Activated CD4-positive, alpha-beta T cell treated with anti-CD3 and anti-CD28 coated beads, Interleukin-2, amount 10 ng/mL, durations not matched to agents 24 days and 14 days (primary cell): ENCODE measurements around the gene ITPR2. TPM values are rescaled to one million over a fixed set of nuclear protein-coding genes. Genes with fewer than 3 reads are reported as not detected.
"Not testable (repeated sequence)": the region's sequence is repeated elsewhere in the genome, so short reads cannot be mapped to it uniquely, and the experiment has no call there.

Experiments used
- DNase-seq: peaks from one replicate; pipeline ENCODE4 v3.0.0; 2022
- H3K27ac Mint-ChIP-seq: one replicate; pipeline ENCODE4 v1.8.0; 2022; ENCODE audit warnings: mild to moderate bottlenecking, mixed read lengths
- H3K27me3 Mint-ChIP-seq: one replicate; pipeline ENCODE4 v1.8.0; 2022; ENCODE audit warnings: mixed read lengths
- H3K36me3 Mint-ChIP-seq: one replicate; pipeline ENCODE4 v1.8.0; 2022; ENCODE audit warnings: low read depth, mild to moderate bottlenecking, mixed read lengths
- H3K4me1 Mint-ChIP-seq: one replicate; pipeline ENCODE4 v1.8.0; 2021; ENCODE audit warnings: mixed read lengths
- H3K4me3 Mint-ChIP-seq: one replicate; pipeline ENCODE4 v1.8.0; 2022; ENCODE audit warnings: mild to moderate bottlenecking, moderate library complexity, mixed read lengths
- H3K9me3 Mint-ChIP-seq: one replicate; pipeline ENCODE4 v1.8.0; 2021; ENCODE audit warnings: mixed read lengths
- intact Hi-C: fragments of 100-400 bp; cut with micrococcal nuclease; formaldehyde crosslinking; loops from one replicate; pipeline ENCODE4 v1.15.1; 2023
- total RNA-seq: library from RNA; stranded (reverse); gene quantifications from 2 replicates; pipeline ENCODE4 v1.2.3, GENCODE V29; 2022

ITPR2 gene
- total RNA-seq, 1 donor from 2014 or later = 46.0 TPM

GRCh38 chr12:26762186-26762585, 70.8 kb downstream of the ITPR2 start:
- H3K4me1 Mint-ChIP-seq = peaks cover 6% of the 10 kb centered on the region
- DNase-seq = no peak
- H3K36me3 Mint-ChIP-seq = peaks cover 38% of the 10 kb centered on the region
- H3K27me3 Mint-ChIP-seq = no peaks in the 10 kb centered on the region
- intact Hi-C loops = no loop called here
- H3K27ac Mint-ChIP-seq = no peak overlapping the region
- H3K9me3 Mint-ChIP-seq = peaks cover 16% of the 10 kb centered on the region
- H3K4me3 Mint-ChIP-seq = no peak overlapping the region

GRCh38 chr12:26761775-26762174, 71.2 kb downstream of the ITPR2 start:
- peaks cover 16% of the 10 kb centered on the region for H3K9me3 Mint-ChIP-seq
- H3K27me3 Mint-ChIP-seq = no peaks in the 10 kb centered on the region
- intact Hi-C loops = no loop called here
- H3K4me3 Mint-ChIP-seq = no peak overlapping the region
- peaks cover 2% of the 10 kb centered on the region for H3K4me1 Mint-ChIP-seq
- no peak overlapping the region for H3K27ac Mint-ChIP-seq
- no peak for DNase-seq
- peaks cover 36% of the 10 kb centered on the region for H3K36me3 Mint-ChIP-seq

GRCh38 chr12:26760657-26761293, 72.2 kb downstream of the ITPR2 start:
- H3K4me1 Mint-ChIP-seq = no peaks in the 10 kb centered on the region
- peaks cover 21% of the 10 kb centered on the region for H3K9me3 Mint-ChIP-seq
- no peak for DNase-seq
- no peak overlapping the region for H3K4me3 Mint-ChIP-seq
- peaks cover 40% of the 10 kb centered on the region for H3K36me3 Mint-ChIP-seq
- no peak overlapping the region for H3K27ac Mint-ChIP-seq
- intact Hi-C loops = no loop called here
- no peaks in the 10 kb centered on the region for H3K27me3 Mint-ChIP-seq

- intact Hi-C loops, H3K4me3 Mint-ChIP-seq: not testable (repeated sequence)
- H3K9me3 Mint-ChIP-seq = peaks cover 18% of the 10 kb centered on the region
These were observed 77.6 kb downstream of the ITPR2 start for GRCh38 chr12:26755362-26755761.

GRCh38 chr12:26754148-26754547, 78.8 kb downstream of the ITPR2 start:
- Mint-ChIP-seq H3K4me1 (peaks cover 18% of the 10 kb centered on the region), H3K27ac (no peak overlapping the region), H3K9me3 (peaks cover 19% of the 10 kb centered on the region), H3K27me3 (no peaks in the 10 kb centered on the region), H3K36me3 (peaks cover 28% of the 10 kb centered on the region), H3K4me3 (no peak overlapping the region)
- DNase-seq = no peak
- intact Hi-C loops = no loop called here

More at GRCh38 chr12:26755362-26755761, 77.6 kb downstream of the ITPR2 start:
- DNase-seq, H3K27ac Mint-ChIP-seq, H3K27me3 Mint-ChIP-seq: not testable (repeated sequence)
- Mint-ChIP-seq H3K4me1 (peaks cover 10% of the 10 kb centered on the region), H3K36me3 (peaks cover 33% of the 10 kb centered on the region)

GRCh38 chr12:26751179-26751578, 81.8 kb downstream of the ITPR2 start:
- H3K4me3 Mint-ChIP-seq = no peak overlapping the region
- H3K27me3 Mint-ChIP-seq = no peaks in the 10 kb centered on the region
- no peak overlapping the region for H3K27ac Mint-ChIP-seq
- intact Hi-C loops = no loop called here
- DNase-seq = no peak
- peaks cover 21% of the 10 kb centered on the region for H3K36me3 Mint-ChIP-seq
- H3K9me3 Mint-ChIP-seq = peaks cover 13% of the 10 kb centered on the region
- H3K4me1 Mint-ChIP-seq = peaks cover 44% of the 10 kb centered on the region

- intact Hi-C loops = no loop called here
- Mint-ChIP-seq H3K4me1 (peaks cover 47% of the 10 kb centered on the region), H3K27me3 (no peaks in the 10 kb centered on the region), H3K4me3 (peak overlapping the region; percentile 61), H3K36me3 (peaks cover 20% of the 10 kb centered on the region), H3K9me3 (peaks cover 12% of the 10 kb centered on the region), H3K27ac (peak overlapping the region; percentile 77)
- no peak for DNase-seq
These were observed 82.3 kb downstream of the ITPR2 start for GRCh38 chr12:26750531-26751175.

GRCh38 chr12:26749781-26750180, 83.2 kb downstream of the ITPR2 start:
- no peak for DNase-seq
- Mint-ChIP-seq H3K36me3 (peaks cover 20% of the 10 kb centered on the region), H3K27ac (peak overlapping the region; percentile 31), H3K4me3 (peak overlapping the region; percentile 34), H3K9me3 (peaks cover 12% of the 10 kb centered on the region), H3K27me3 (no peaks in the 10 kb centered on the region), H3K4me1 (peaks cover 47% of the 10 kb centered on the region)
- intact Hi-C loops = loop anchor here (2.0 to 5.0 kb wide), 3 partner anchors 59 to 1073 kb away; partner anchors contain the start of gene TM7SF3

GRCh38 chr12:26748741-26749431, 84.1 kb downstream of the ITPR2 start:
- DNase-seq = no peak
- peaks cover 9% of the 10 kb centered on the region for H3K9me3 Mint-ChIP-seq
- intact Hi-C loops = loop anchor here (1.0 to 5.0 kb wide), 6 partner anchors 21 to 1074 kb away; partner anchors contain the start of gene TM7SF3
- H3K4me1 Mint-ChIP-seq = peaks cover 50% of the 10 kb centered on the region
- peak overlapping the region; percentile 51 for H3K4me3 Mint-ChIP-seq
- no peaks in the 10 kb centered on the region for H3K27me3 Mint-ChIP-seq
- H3K27ac Mint-ChIP-seq = peak overlapping the region; percentile 75
- peaks cover 17% of the 10 kb centered on the region for H3K36me3 Mint-ChIP-seq

- no peak for DNase-seq
- intact Hi-C loops = loop anchor here (1.0 to 5.0 kb wide), 6 partner anchors 20 to 1074 kb away; partner anchors contain the start of gene TM7SF3
- Mint-ChIP-seq H3K4me1 (peaks cover 51% of the 10 kb centered on the region), H3K27ac (peak overlapping the region; percentile 75), H3K27me3 (no peaks in the 10 kb centered on the region), H3K36me3 (peaks cover 17% of the 10 kb centered on the region), H3K9me3 (peaks cover 9% of the 10 kb centered on the region), H3K4me3 (peak overlapping the region; percentile 51)
These were observed 84.6 kb downstream of the ITPR2 start for GRCh38 chr12:26748412-26748740.

- peaks cover 5% of the 10 kb centered on the region for H3K9me3 Mint-ChIP-seq
- no peak overlapping the region for H3K4me3 Mint-ChIP-seq
- peak overlapping the region; percentile 27 for H3K27ac Mint-ChIP-seq
- intact Hi-C loops = loop anchor here (2.0 to 5.0 kb wide), 2 partner anchors 266 to 1693 kb away; partner anchors contain the start of gene TM7SF3
- H3K36me3 Mint-ChIP-seq = peaks cover 15% of the 10 kb centered on the region
- H3K27me3 Mint-ChIP-seq = no peaks in the 10 kb centered on the region
- peaks cover 54% of the 10 kb centered on the region for H3K4me1 Mint-ChIP-seq
- DNase-seq = no peak
These were observed 86.8 kb downstream of the ITPR2 start for GRCh38 chr12:26746121-26746714.

- intact Hi-C loops = loop anchor here (5.0 kb wide), 1 partner anchor 267 kb away; the partner anchor contains the start of gene TM7SF3
- Mint-ChIP-seq H3K4me1 (peaks cover 42% of the 10 kb centered on the region), H3K27me3 (no peaks in the 10 kb centered on the region), H3K4me3 (no peak overlapping the region), H3K36me3 (peaks cover 12% of the 10 kb centered on the region), H3K9me3 (peaks cover 6% of the 10 kb centered on the region), H3K27ac (no peak overlapping the region)
- no peak for DNase-seq
These were observed 88.1 kb downstream of the ITPR2 start for GRCh38 chr12:26744697-26745440.

GRCh38 chr12:26744042-26744626, 88.9 kb downstream of the ITPR2 start:
- DNase-seq = no peak
- H3K36me3 Mint-ChIP-seq = peaks cover 15% of the 10 kb centered on the region
- H3K4me3 Mint-ChIP-seq = no peak overlapping the region
- no peaks in the 10 kb centered on the region for H3K27me3 Mint-ChIP-seq
- peaks cover 39% of the 10 kb centered on the region for H3K4me1 Mint-ChIP-seq
- H3K9me3 Mint-ChIP-seq = peaks cover 7% of the 10 kb centered on the region
- intact Hi-C loops = no loop called here
- no peak overlapping the region for H3K27ac Mint-ChIP-seq
